HepG2 (cell line): ENCODE results near the gene ABCB11.

Experiments
- CHD2 ChIP-seq: IDR thresholded peaks from 2 replicates; pipeline ENCODE4 v1.6.1; 2011; ENCODE audit warnings: low read depth, low read length, improper control_type of control experiment
- MAF1 ChIP-seq: sonication (generic); formaldehyde crosslinking; IDR thresholded peaks from 2 replicates; pipeline ENCODE4 v1.5.0; 2020; ENCODE audit warnings: missing genetic modification reagents, borderline replicate concordance

DNA sequence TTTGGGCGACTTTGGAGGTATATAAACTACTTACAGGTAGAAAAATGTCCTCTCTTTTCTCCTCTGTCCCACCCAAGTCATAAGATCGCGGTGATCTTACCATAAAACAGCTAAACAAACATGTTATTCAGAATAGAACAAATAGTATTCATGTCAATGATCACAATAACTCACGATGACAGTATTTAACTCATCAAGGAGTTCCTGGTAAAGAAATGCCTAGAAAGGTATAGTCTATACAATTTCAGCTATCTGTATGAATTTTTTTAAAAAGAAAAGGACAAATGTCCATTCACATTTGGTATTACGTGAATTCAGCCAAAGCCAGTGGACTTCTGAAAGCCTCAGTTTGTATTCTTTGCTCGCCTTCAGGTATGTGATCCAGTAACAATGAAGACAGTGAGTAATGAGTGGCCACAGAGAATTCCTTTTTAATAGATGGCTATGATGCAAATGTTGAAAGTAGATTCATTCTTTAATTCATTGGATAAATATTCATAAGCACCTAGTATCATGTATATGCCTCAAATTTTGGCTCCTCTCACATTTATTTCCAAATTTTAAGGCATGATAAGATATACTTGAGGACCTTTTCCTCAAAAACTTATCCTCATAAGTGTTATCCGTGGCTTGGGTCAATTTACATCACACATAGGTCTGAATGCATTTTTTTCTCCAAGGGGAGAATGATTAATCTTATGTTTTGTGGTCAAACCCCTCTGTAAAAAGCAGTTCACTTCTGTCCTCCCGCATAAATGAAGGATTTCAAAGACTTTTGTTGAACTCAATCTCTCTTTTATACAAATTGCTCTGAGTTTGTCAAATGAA is 20.3 kb downstream of the ABCB11 start:
- no peak for TF ChIP-seq MAF1 (CRISPR knock-in tag)
- no peak for TF ChIP-seq CHD2
